ENCODE measurements around the gene NEU1.
A peak's percentile ranks its signal among the peaks of the same experiment; 100 is the strongest.
"Not testable (repeated sequence)": the region's sequence is repeated elsewhere in the genome, so short reads cannot be mapped to it uniquely, and the experiment has no call there.

NEU1 gene

GRCh38 chr6:31847276-31847978, 15.2 kb downstream of the NEU1 start:
- no peak for DNase-seq

- DNase-seq = no peak
These were observed 18.1 kb downstream of the NEU1 start for GRCh38 chr6:31844507-31844906.

- no peak for DNase-seq
These were observed 20.6 kb downstream of the NEU1 start for GRCh38 chr6:31842053-31842452.

GRCh38 chr6:31839779-31840126, 22.9 kb downstream of the NEU1 start:
- not testable (repeated sequence) for DNase-seq

- no peak for DNase-seq
These were observed 23.7 kb downstream of the NEU1 start for GRCh38 chr6:31838968-31839367.

GRCh38 chr6:31838114-31838553, 24.5 kb downstream of the NEU1 start:
- not testable (repeated sequence) for DNase-seq

GRCh38 chr6:31837369-31838113, 25.1 kb downstream of the NEU1 start:
- DNase-seq = no peak

- DNase-seq = no peak
These were observed 25.9 kb downstream of the NEU1 start for GRCh38 chr6:31836474-31837368.

- no peak for DNase-seq
These were observed 26.6 kb downstream of the NEU1 start for GRCh38 chr6:31836047-31836473.

GRCh38 chr6:31834367-31835250, 28.0 kb downstream of the NEU1 start:
- peak in 55 of 56 donors; percentile 26 to 93 (median 82) for DNase-seq

- DNase-seq = peak in 6 of 56 donors; percentile 9 to 54 (median 40)
These were observed 31.0 kb downstream of the NEU1 start for GRCh38 chr6:31831350-31832215.

- DNase-seq = peak in 8 of 56 donors; percentile 13 to 68 (median 46)
These were observed 31.7 kb downstream of the NEU1 start for GRCh38 chr6:31830886-31831335.

- DNase-seq = peak in 25 of 56 donors; percentile 2 to 82 (median 28)
These were observed 32.9 kb downstream of the NEU1 start for GRCh38 chr6:31829633-31830283.

- DNase-seq = peak; percentile 88 to 100 (median 99)
These were observed 35.1 kb downstream of the NEU1 start, which contains the start of gene HSPA1B for GRCh38 chr6:31827286-31828079. Gene HSPA1B (plus strand): TSS chr6:31827738. CDS start chr6:31827951, 213 bp downstream.

- DNase-seq = peak in 41 of 56 donors; percentile 42 to 84 (median 72)
These were observed 35.8 kb downstream of the NEU1 start for GRCh38 chr6:31826793-31827285.

GRCh38 chr6:31825553-31825952, 37.1 kb downstream of the NEU1 start:
- no peak for DNase-seq

GRCh38 chr6:31823592-31824196, 38.9 kb downstream of the NEU1 start:
- peak in 1 of 56 donors; percentile 4 for DNase-seq

All from nucleus accumbens (tissue), 56 donors.